ENCODE results near the gene CDKN3.
A peak's percentile ranks its signal among the peaks of the same experiment; 100 is the strongest.
"Not testable (repeated sequence)": the region's sequence is repeated elsewhere in the genome, so short reads cannot be mapped to it uniquely, and the experiment has no call there.

The CDKN3 gene

DNA sequence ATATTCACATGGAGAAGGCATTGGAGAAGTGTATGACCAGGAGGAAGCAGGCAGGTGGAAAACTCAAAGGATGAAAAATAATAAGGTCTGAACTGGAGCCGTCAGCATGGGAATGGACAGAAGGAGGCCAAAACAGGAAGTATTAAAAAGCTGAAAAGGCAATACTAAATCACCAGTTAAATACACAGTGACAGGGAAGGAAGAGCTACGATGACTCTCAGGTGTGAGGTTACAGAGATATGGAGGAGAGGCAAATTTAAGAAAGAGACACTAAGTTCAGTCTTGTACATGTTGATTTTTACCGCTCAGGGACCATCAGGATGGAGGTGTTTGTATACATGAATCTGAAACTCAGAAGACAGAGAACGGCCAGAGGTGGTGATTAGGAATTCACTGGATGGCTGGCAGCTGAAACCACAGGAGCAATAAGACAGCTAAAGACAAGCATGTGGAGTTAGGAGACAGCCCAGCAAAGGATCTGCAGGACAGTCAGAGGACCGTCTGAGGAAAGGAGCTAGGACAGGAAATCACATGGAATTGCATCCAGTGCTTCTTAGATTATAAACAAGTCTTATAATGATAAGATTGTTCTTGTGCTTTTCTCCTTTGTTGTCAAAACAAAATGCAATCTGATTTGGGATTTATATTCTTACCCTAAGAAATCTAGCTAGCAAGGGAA is 33.9 kb upstream of the CDKN3 start:
- DNase-seq (ENCODE audit: low spot score in 2 of 2) (no peak), ATAC-seq (no peak)
- Mint-ChIP-seq H3K4me1 (no peaks in the 10 kb centered on the region), H3K27ac (no peak overlapping the region), H3K36me3 (no peaks in the 10 kb centered on the region), H3K4me3 (no peak overlapping the region), H3K9me3 (no peaks in the 10 kb centered on the region)

DNA sequence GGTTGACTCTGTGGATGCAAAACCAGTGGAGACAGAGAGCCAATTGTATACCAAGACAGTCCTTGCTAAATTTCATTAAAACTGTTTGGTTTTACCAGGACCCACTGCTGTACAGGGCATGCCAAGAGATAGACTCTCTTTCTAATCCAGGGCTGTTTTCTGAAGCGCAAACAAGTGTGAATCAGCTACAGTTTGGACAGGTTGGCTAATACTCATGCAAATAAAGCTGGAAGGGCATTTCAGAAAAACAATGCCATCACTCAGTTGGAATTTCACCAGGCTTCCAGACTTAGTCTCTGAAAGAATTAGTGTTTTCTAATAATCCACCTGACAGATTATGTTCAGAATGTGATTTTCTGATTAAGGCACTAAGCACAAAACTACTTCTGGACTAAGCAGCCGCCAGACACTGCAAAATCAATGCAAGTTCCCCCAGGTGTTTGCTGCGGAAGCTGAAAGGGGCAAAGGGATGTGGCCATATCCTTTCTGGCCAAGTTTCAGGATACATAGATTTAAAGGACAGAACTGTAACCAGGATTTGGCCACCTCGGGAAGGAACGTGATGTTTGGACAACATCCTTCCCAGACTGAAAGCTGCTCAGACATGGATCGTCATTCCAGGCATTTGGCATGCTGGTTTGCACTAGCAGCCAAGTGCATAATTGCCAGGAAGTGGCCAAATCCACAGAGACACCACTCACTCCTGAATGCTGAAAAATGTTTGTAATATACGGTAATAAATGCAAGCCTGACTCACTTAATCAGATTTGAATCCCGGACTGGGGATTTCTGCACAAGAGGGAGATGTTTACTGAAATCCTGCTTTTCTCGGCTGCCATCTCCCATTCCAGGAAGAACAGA is 32.0 kb upstream of the CDKN3 start:
- Mint-ChIP-seq H3K4me3 (no peak overlapping the region), H3K4me1 (no peaks in the 10 kb centered on the region), H3K9me3 (no peaks in the 10 kb centered on the region), H3K36me3 (no peaks in the 10 kb centered on the region), H3K27ac (no peak overlapping the region)
- no peak for DNase-seq (ENCODE audit: low spot score in 2 of 2)
- no peak for ATAC-seq

DNA sequence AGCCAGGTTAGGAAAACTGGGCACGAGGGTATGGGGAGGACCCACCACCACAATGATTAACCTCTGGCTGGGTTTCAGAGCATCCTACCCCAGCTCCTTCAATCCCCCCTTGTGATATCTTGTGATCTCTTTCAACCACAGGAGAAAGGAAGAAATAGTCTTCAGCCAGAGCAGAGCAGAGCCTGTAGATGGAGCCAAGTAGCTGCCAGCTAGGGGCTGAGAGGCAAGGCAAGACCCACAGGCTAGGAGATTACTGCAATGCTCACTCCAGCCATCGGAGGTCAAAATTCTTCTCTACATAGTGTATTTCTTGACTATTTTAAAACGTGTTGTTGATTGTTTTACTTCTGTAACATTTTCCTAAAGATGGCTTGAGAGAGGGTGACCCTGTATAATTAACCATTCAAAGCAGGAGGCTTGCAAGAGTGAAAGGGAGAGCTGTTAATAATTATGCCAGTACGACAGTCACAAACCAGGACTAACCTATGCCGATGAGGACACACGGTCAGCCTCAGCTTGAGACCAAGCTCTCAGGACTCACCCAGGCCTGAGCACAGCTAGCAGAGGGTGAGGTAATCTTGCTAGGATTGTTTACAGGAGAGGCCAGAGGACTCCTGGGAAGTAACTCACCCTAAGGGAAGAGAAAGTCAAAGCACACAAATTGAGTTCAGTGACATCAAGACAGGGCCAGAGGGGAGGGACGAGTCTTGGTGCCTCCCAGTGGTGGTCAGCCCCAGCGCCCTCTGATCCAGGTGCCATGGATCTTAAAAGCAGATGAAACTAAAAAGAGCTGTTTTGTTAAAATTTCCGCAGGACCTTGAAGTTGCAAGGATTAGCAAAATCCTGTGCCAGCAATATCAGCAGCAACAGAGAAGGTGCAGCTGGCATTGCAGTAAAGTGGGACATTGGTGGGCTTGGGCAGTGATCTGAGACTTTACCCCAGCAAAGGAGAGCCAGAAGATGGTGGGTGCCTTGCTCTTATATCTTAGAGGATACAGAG is 29.8 kb upstream of the CDKN3 start:
- ATAC-seq (peak; percentile 83), DNase-seq (ENCODE audit: low spot score in 2 of 2) (no peak)
- Mint-ChIP-seq H3K4me1 (no peaks in the 10 kb centered on the region), H3K9me3 (no peaks in the 10 kb centered on the region), H3K4me3 (no peak overlapping the region), H3K27ac (peak overlapping the region; percentile 35), H3K36me3 (no peaks in the 10 kb centered on the region)

GRCh38 chr14:54368291-54368690 is 28.5 kb upstream of the CDKN3 start:
- ATAC-seq, result no peak
- Mint-ChIP-seq H3K9me3 (no peaks in the 10 kb centered on the region), H3K27ac (no peak overlapping the region), H3K36me3 (no peaks in the 10 kb centered on the region), H3K4me1 (no peaks in the 10 kb centered on the region), H3K4me3 (no peak overlapping the region)
- no peak for DNase-seq (ENCODE audit: low spot score in 2 of 2)

DNA sequence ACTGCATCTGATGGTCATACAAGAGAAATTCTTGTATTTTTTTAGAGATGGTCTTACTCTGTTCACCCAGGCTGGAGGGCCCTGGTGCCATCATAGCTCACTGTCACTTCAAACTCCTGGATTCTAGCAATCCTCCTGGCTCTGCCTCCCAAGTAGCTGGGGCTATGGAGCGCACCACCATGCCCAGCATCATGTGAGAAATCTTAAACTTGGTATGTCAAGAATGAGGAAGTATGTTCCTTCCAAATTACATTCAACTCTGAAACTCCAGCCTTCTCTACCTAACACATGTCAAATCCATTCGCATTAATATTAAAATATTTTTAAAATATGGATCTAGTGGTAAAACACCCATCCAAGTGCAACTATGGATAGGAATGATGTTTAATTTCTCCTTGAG is 27.5 kb upstream of the CDKN3 start:
- no peaks in the 10 kb centered on the region for H3K9me3 Mint-ChIP-seq
- ATAC-seq (no peak), DNase-seq (ENCODE audit: low spot score in 2 of 2) (no peak)
- no peaks in the 10 kb centered on the region for H3K4me1 Mint-ChIP-seq
- H3K27ac Mint-ChIP-seq, result no peak overlapping the region
- H3K4me3 Mint-ChIP-seq, result no peak overlapping the region
- no peaks in the 10 kb centered on the region for H3K36me3 Mint-ChIP-seq

GRCh38 chr14:54370323-54371198 is 26.2 kb upstream of the CDKN3 start:
- ATAC-seq (no peak), DNase-seq (ENCODE audit: low spot score in 2 of 2) (no peak)
- H3K9me3 Mint-ChIP-seq, result no peaks in the 10 kb centered on the region
- H3K4me3 Mint-ChIP-seq, result no peak overlapping the region
- no peaks in the 10 kb centered on the region for H3K4me1 Mint-ChIP-seq
- H3K27ac Mint-ChIP-seq, result no peak overlapping the region
- H3K36me3 Mint-ChIP-seq, result no peaks in the 10 kb centered on the region

- H3K4me3 Mint-ChIP-seq, result no peak overlapping the region
- no peak for DNase-seq (ENCODE audit: low spot score in 2 of 2)
- H3K4me1 Mint-ChIP-seq, result no peaks in the 10 kb centered on the region
- ATAC-seq, result no peak
- no peak overlapping the region for H3K27ac Mint-ChIP-seq
- H3K9me3 Mint-ChIP-seq, result no peaks in the 10 kb centered on the region
- H3K36me3 Mint-ChIP-seq, result no peaks in the 10 kb centered on the region
Observed at GRCh38 chr14:54374117-54374884, 22.5 kb upstream of the CDKN3 start.

- H3K4me1 Mint-ChIP-seq, result no peaks in the 10 kb centered on the region
- no peaks in the 10 kb centered on the region for H3K36me3 Mint-ChIP-seq
Observed at GRCh38 chr14:54377501-54377900, 19.3 kb upstream of the CDKN3 start.

DNA sequence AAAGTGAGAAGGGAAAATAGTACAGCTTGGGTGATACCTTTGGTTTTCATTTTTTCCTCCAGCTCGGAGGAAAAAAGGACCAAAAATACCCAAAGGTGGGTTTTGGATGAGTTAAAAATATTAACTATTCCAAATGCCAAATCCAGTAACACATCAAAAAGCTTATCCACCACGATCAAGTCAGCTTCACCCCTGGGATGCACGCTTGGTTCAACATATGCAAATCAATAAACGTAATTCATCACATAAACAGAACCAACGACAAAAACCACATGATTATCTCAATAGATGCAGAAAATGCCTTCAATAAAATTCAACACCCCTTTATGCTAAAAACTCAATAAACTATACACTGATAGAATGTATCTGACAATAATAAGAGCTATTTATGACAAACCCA is 17.9 kb upstream of the CDKN3 start:
- H3K4me3 Mint-ChIP-seq; ATAC-seq; H3K36me3 Mint-ChIP-seq; H3K9me3 Mint-ChIP-seq; DNase-seq (ENCODE audit: low spot score in 2 of 2); H3K4me1 Mint-ChIP-seq; H3K27ac Mint-ChIP-seq: not testable (repeated sequence)

More at GRCh38 chr14:54377501-54377900, 19.3 kb upstream of the CDKN3 start:
- no peak overlapping the region for H3K4me3 Mint-ChIP-seq
- H3K27ac Mint-ChIP-seq, result no peak overlapping the region
- ATAC-seq (no peak), DNase-seq (ENCODE audit: low spot score in 2 of 2) (no peak)
- H3K9me3 Mint-ChIP-seq, result no peaks in the 10 kb centered on the region

- not testable (repeated sequence) for H3K4me3 Mint-ChIP-seq; ATAC-seq; H3K36me3 Mint-ChIP-seq; H3K4me1 Mint-ChIP-seq; H3K9me3 Mint-ChIP-seq; H3K27ac Mint-ChIP-seq; DNase-seq (ENCODE audit: low spot score in 2 of 2)
Observed at GRCh38 chr14:54380558-54380957, 16.2 kb upstream of the CDKN3 start.

DNA sequence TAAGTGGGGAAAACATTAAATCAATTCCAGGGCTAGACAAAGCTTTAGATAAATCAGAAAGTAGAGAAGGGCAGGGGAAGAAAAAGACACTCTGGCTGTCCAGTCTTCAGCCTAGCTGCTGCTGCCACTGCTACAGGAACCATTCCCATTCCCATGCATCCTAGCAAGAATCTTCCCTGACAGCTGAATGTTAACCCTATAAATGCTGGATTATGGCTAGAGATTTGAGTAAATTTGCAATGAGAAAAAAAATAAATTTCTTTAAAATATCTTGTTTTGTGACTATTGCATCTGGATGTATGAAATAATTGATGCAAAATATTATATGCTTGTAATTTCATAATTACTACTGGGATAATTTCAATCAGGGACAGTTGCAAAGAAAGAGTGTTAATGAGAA is 15.0 kb upstream of the CDKN3 start:
- no peak for DNase-seq (ENCODE audit: low spot score in 2 of 2)
- Mint-ChIP-seq H3K9me3 (no peaks in the 10 kb centered on the region), H3K4me1 (no peaks in the 10 kb centered on the region), H3K4me3 (no peak overlapping the region), H3K36me3 (no peaks in the 10 kb centered on the region), H3K27ac (no peak overlapping the region)
- ATAC-seq, result no peak

- ATAC-seq, result no peak
- Mint-ChIP-seq H3K27ac (no peak overlapping the region), H3K4me3 (no peak overlapping the region), H3K36me3 (no peaks in the 10 kb centered on the region), H3K9me3 (no peaks in the 10 kb centered on the region), H3K4me1 (no peaks in the 10 kb centered on the region)
- DNase-seq (ENCODE audit: low spot score in 2 of 2), result no peak
Observed at GRCh38 chr14:54383835-54384234, 13.0 kb upstream of the CDKN3 start.

DNA sequence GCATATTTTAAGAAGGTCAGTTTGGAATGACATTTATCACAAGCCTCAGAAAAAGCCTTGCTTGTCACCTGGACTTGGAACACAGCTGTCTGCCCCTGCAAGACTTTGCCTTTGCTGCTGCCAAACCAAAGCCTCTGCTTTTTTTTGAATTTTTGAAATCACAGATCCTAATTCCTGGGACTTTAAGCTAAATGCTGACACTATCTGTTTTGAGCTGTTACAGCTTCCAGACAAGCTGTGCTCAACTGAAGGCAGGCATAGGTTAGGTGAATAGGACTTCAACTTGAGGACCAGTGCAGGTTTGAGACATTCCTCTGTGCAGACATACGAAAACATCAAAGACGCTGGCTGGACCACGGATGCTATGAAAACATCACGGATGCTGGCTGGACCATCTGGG is 11.3 kb upstream of the CDKN3 start:
- H3K9me3 Mint-ChIP-seq, result no peaks in the 10 kb centered on the region
- no peaks in the 10 kb centered on the region for H3K4me1 Mint-ChIP-seq
- ATAC-seq, result no peak
- H3K36me3 Mint-ChIP-seq, result no peaks in the 10 kb centered on the region
- no peak for DNase-seq (ENCODE audit: low spot score in 2 of 2)
- no peak overlapping the region for H3K27ac Mint-ChIP-seq
- no peak overlapping the region for H3K4me3 Mint-ChIP-seq

DNA sequence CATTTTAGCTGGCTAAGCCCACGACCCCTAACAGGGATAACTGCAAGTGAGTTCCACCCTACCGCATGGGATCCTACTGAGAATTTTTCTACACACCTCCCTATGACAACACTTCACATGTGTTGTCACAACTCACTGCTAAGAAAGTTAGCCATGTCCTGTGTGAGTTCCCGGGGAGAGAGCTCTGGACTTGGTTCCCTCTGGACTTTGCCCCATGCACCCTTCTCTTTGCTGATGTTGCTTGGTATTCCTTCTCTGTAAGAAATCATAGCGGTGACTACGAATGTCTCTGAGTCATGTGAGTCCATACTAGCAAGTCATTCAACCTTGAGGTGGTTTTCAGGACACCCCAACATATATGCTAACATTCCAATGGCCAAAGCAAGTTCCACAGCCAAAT is 9.5 kb upstream of the CDKN3 start:
- no peaks in the 10 kb centered on the region for H3K9me3 Mint-ChIP-seq
- no peak overlapping the region for H3K4me3 Mint-ChIP-seq
- DNase-seq (ENCODE audit: low spot score in 2 of 2) (no peak), ATAC-seq (no peak)
- no peaks in the 10 kb centered on the region for H3K36me3 Mint-ChIP-seq
- no peaks in the 10 kb centered on the region for H3K4me1 Mint-ChIP-seq
- H3K27ac Mint-ChIP-seq, result peak overlapping the region; percentile 43
